ENCODE results near the gene PRDM8.

The PRDM8 gene

DNA sequence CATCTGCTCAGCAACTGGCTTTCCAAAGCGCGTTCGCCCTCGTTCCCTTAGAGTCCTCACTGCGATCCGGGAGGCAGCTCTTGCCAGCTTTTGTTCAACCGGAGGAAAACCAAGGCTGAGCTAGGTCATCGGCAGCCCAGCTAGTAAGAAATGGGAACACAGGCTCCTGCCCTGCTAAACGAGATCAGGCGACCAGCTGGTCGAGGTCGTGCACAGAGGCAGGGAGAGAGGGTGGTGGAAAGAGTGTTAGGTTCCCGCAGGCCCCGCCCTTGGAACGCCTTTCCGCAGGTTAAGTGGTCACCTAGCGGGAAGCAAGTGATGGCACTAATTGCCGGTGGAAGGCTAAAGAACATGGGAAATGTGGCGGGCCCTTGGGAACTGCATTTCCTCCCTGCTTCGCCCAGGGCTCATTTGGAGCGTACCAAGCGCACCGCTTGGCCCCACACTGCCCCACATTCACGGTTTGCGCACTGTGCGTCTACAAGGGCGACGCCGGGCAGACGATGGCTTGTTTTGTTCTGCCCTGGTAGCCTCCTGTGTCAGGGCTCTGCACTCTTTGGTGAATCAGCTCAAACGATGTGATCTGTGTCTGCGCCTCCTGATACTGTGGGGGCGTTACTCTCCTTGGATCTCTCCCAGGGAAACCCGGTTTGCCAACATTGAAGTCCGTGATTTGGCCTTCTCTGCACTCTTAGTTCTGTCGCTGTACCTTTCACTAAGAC is 7.2 kb upstream of the PRDM8 start:
- no peaks in the 10 kb centered on the region for H3K4me1 ChIP-seq (ENCODE audit: control insufficient read depth in 1 of 2, insufficient read depth in 2 of 2, low read length in 2 of 2)
- no peaks in the 10 kb centered on the region for H3K79me2 ChIP-seq (ENCODE audit: control insufficient read depth, insufficient read depth, low read length, poor library complexity)
- peaks cover 5% of the 10 kb centered on the region for H3K9me3 ChIP-seq (ENCODE audit: insufficient read depth, low read depth, low read length)
- H3K79me1 ChIP-seq (ENCODE audit: low read length) = no peaks in the 10 kb centered on the region
- no peak overlapping the region for H2BK12ac ChIP-seq (ENCODE audit: low read length)
- H4K91ac ChIP-seq (ENCODE audit: low read depth, low read length) = no peak overlapping the region
- DNase-seq = no peak
- no peak overlapping the region for H3K27ac ChIP-seq (ENCODE audit: low read depth, low read length)
- no peak overlapping the region for H2BK120ac ChIP-seq (ENCODE audit: insufficient read depth, low read length, poor library complexity)
- no peak overlapping the region for H2AFZ ChIP-seq (ENCODE audit: insufficient read depth, low read length, poor library complexity)
- H3K4me3 ChIP-seq (ENCODE audit: low read depth, low read length) = no peak overlapping the region
- no peak overlapping the region for H3K23ac ChIP-seq (ENCODE audit: low read length)
- no peak overlapping the region for H3K4me2 ChIP-seq (ENCODE audit: low read length)
- no peaks in the 10 kb centered on the region for H3K36me3 ChIP-seq (ENCODE audit: control insufficient read depth in 1 of 2, insufficient read depth in 2 of 2, low read length in 2 of 2)
- WGBS (ENCODE audit: extremely low coverage, insufficient coverage, insufficient read length) = no CpG with 5 or more reads among the region's 36 CpGs
- H3K14ac ChIP-seq (ENCODE audit: low read length) = no peak overlapping the region
- H3K18ac ChIP-seq (ENCODE audit: low read length) = no peak overlapping the region
- peaks cover 69% of the 10 kb centered on the region for H3K27me3 ChIP-seq (ENCODE audit: insufficient read depth, low read length)
- no peak overlapping the region for H3K9ac ChIP-seq (ENCODE audit: low read length)
- H4K8ac ChIP-seq (ENCODE audit: low read depth, low read length) = no peak overlapping the region
- H3K4ac ChIP-seq (ENCODE audit: low read depth, low read length) = no peak overlapping the region
- no peak overlapping the region for H2AK5ac ChIP-seq (ENCODE audit: low read length)
- H4K12ac ChIP-seq (ENCODE audit: low read depth, low read length) = no peak overlapping the region
- H2BK5ac ChIP-seq (ENCODE audit: low read depth, low read length, poor library complexity) = no peak overlapping the region

DNA sequence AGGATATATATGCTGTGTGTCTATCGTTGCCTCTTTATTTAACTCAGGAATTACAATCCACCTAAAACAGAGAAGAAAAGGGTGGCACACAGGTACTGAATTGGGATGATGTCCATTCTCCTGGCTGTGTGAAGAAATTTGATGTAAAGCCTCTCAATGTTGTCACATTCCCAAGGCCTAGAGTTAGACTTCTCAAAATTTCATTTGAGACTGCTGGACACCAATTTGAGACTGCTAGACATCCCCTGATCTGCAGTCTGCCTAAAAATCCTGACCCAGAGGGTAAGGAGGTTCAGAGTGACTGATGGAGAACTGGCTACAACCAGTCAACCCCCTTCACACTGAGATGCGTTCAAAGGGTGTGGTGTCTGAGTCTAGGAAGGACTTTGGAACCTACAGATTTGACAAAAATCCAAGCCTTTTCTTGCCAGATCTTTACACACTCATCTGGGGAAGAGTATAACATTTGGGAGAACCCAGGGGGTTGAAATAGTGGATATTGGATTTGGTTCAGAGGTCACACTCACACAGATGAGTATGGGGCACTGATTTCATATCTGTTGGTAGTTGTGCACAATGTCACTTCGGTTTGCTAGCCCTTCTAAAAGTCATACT is 4.9 kb upstream of the PRDM8 start:
- H3K23ac ChIP-seq (ENCODE audit: low read length) = no peak overlapping the region
- no peak overlapping the region for H4K8ac ChIP-seq (ENCODE audit: low read depth, low read length)
- H3K4me2 ChIP-seq (ENCODE audit: low read length) = no peak overlapping the region
- no peak overlapping the region for H3K27ac ChIP-seq (ENCODE audit: low read depth, low read length)
- H2BK12ac ChIP-seq (ENCODE audit: low read length) = no peak overlapping the region
- no peak overlapping the region for H4K91ac ChIP-seq (ENCODE audit: low read depth, low read length)
- H2BK120ac ChIP-seq (ENCODE audit: insufficient read depth, low read length, poor library complexity) = no peak overlapping the region
- H4K12ac ChIP-seq (ENCODE audit: low read depth, low read length) = no peak overlapping the region
- H3K4ac ChIP-seq (ENCODE audit: low read depth, low read length) = no peak overlapping the region
- no peaks in the 10 kb centered on the region for H3K4me1 ChIP-seq (ENCODE audit: control insufficient read depth in 1 of 2, insufficient read depth in 2 of 2, low read length in 2 of 2)
- peaks cover 5% of the 10 kb centered on the region for H3K9me3 ChIP-seq (ENCODE audit: insufficient read depth, low read depth, low read length)
- no peak for DNase-seq
- no peaks in the 10 kb centered on the region for H3K79me2 ChIP-seq (ENCODE audit: control insufficient read depth, insufficient read depth, low read length, poor library complexity)
- peaks cover 70% of the 10 kb centered on the region for H3K27me3 ChIP-seq (ENCODE audit: insufficient read depth, low read length)
- no peak overlapping the region for H2AFZ ChIP-seq (ENCODE audit: insufficient read depth, low read length, poor library complexity)
- H3K9ac ChIP-seq (ENCODE audit: low read length) = no peak overlapping the region
- H2BK5ac ChIP-seq (ENCODE audit: low read depth, low read length, poor library complexity) = no peak overlapping the region
- H3K36me3 ChIP-seq (ENCODE audit: control insufficient read depth in 1 of 2, insufficient read depth in 2 of 2, low read length in 2 of 2) = no peaks in the 10 kb centered on the region
- H3K79me1 ChIP-seq (ENCODE audit: low read length) = no peaks in the 10 kb centered on the region
- H3K18ac ChIP-seq (ENCODE audit: low read length) = no peak overlapping the region
- no peak overlapping the region for H3K4me3 ChIP-seq (ENCODE audit: low read depth, low read length)
- WGBS (ENCODE audit: extremely low coverage, insufficient coverage, insufficient read length) = no CpG with 5 or more reads among the region's 3 CpGs
- H2AK5ac ChIP-seq (ENCODE audit: low read length) = no peak overlapping the region
- no peak overlapping the region for H3K14ac ChIP-seq (ENCODE audit: low read length)

DNA sequence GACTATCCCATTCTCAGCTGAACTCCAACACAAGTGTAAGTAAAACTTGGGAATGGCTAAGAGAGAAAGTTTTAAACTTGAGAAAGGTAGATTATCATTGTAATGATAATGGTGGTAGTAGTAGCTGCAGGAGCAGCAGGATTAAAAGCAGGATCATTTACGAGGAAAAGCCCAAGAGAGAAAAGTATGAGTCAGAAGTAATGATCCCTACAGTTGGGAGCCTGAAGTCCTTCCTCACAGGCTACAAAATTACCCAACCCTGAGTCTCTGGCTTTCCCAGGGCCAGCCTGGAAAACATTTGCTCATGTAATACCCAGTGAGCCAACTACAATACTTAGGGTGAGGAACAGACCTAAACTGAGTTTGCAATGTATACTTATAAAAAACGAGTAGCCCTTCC is 4.4 kb upstream of the PRDM8 start:
- no peak overlapping the region for H2BK5ac ChIP-seq (ENCODE audit: low read depth, low read length, poor library complexity)
- H3K9ac ChIP-seq (ENCODE audit: low read length) = no peak overlapping the region
- no peak overlapping the region for H3K4me3 ChIP-seq (ENCODE audit: low read depth, low read length)
- peaks cover 5% of the 10 kb centered on the region for H3K9me3 ChIP-seq (ENCODE audit: insufficient read depth, low read depth, low read length)
- no peak for DNase-seq
- no peak overlapping the region for H4K8ac ChIP-seq (ENCODE audit: low read depth, low read length)
- no CpG with 5 or more reads among the region's 2 CpGs for WGBS (ENCODE audit: extremely low coverage, insufficient coverage, insufficient read length)
- H3K27me3 ChIP-seq (ENCODE audit: insufficient read depth, low read length) = peaks cover 70% of the 10 kb centered on the region
- H2BK12ac ChIP-seq (ENCODE audit: low read length) = no peak overlapping the region
- no peak overlapping the region for H3K4ac ChIP-seq (ENCODE audit: low read depth, low read length)
- H2AFZ ChIP-seq (ENCODE audit: insufficient read depth, low read length, poor library complexity) = no peak overlapping the region
- no peaks in the 10 kb centered on the region for H3K79me2 ChIP-seq (ENCODE audit: control insufficient read depth, insufficient read depth, low read length, poor library complexity)
- H2BK120ac ChIP-seq (ENCODE audit: insufficient read depth, low read length, poor library complexity) = no peak overlapping the region
- no peak overlapping the region for H2AK5ac ChIP-seq (ENCODE audit: low read length)
- H3K79me1 ChIP-seq (ENCODE audit: low read length) = no peaks in the 10 kb centered on the region
- H4K12ac ChIP-seq (ENCODE audit: low read depth, low read length) = no peak overlapping the region
- peaks cover 2% of the 10 kb centered on the region in 2 experiments for H3K4me1 ChIP-seq (ENCODE audit: control insufficient read depth in 1 of 2, insufficient read depth in 2 of 2, low read length in 2 of 2)
- no peak overlapping the region for H4K91ac ChIP-seq (ENCODE audit: low read depth, low read length)
- H3K4me2 ChIP-seq (ENCODE audit: low read length) = no peak overlapping the region
- no peak overlapping the region for H3K18ac ChIP-seq (ENCODE audit: low read length)
- H3K23ac ChIP-seq (ENCODE audit: low read length) = no peak overlapping the region
- H3K14ac ChIP-seq (ENCODE audit: low read length) = no peak overlapping the region
- H3K27ac ChIP-seq (ENCODE audit: low read depth, low read length) = no peak overlapping the region
- no peaks in the 10 kb centered on the region for H3K36me3 ChIP-seq (ENCODE audit: control insufficient read depth in 1 of 2, insufficient read depth in 2 of 2, low read length in 2 of 2)

DNA sequence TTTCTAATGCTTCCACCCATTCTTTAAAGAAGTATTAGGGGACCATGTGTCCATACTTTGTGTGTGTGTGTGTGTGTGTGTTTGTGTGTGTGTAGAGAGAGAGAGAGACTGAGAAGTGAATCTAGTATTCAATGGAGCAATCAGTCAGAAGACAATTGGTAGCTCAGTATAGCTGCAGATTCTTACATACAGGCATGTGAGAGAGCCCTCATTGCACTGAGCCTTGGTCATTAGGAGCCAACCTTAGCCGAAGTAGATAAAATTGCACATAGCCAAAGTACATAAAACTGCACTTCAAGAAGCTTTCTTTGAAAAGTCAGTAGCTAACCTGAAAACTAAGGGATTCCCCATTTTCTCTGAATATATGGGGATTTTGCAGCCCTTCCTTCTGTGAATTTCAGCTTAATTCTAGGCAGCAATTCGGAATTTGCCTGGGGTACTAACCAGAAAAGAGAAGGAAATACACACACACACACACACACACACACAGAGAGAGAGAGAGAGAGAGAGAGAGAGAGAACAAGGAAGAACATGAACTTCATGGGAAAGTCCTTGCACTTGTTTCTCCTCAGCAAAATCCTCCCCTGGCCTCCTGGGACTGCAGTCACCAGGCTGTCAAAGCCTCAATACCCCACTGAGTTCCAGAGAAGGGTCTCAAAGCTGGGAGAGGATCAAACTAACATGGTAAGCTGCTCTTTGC is 1.7 kb upstream of the PRDM8 start:
- Histone ChIP-seq H4K91ac (ENCODE audit: low read depth, low read length) (no peak overlapping the region), H4K8ac (ENCODE audit: low read depth, low read length) (no peak overlapping the region), H3K79me2 (ENCODE audit: control insufficient read depth, insufficient read depth, low read length, poor library complexity) (no peaks in the 10 kb centered on the region), H2AK5ac (ENCODE audit: low read length) (no peak overlapping the region), H4K12ac (ENCODE audit: low read depth, low read length) (no peak overlapping the region), H3K14ac (ENCODE audit: low read length) (no peak overlapping the region), H3K27ac (ENCODE audit: low read depth, low read length) (no peak overlapping the region), H2BK120ac (ENCODE audit: insufficient read depth, low read length, poor library complexity) (no peak overlapping the region), H3K18ac (ENCODE audit: low read length) (no peak overlapping the region), H3K36me3 (ENCODE audit: control insufficient read depth in 1 of 2, insufficient read depth in 2 of 2, low read length in 2 of 2) (no peaks in the 10 kb centered on the region), H2BK5ac (ENCODE audit: low read depth, low read length, poor library complexity) (no peak overlapping the region), H3K27me3 (ENCODE audit: insufficient read depth, low read length) (peaks cover 58% of the 10 kb centered on the region), H2BK12ac (ENCODE audit: low read length) (no peak overlapping the region), H3K4ac (ENCODE audit: low read depth, low read length) (no peak overlapping the region), H3K4me3 (ENCODE audit: low read depth, low read length) (no peak overlapping the region), H3K9ac (ENCODE audit: low read length) (no peak overlapping the region), H2AFZ (ENCODE audit: insufficient read depth, low read length, poor library complexity) (no peak overlapping the region), H3K23ac (ENCODE audit: low read length) (no peak overlapping the region), H3K4me1 (ENCODE audit: control insufficient read depth in 1 of 2, insufficient read depth in 2 of 2, low read length in 2 of 2) (peaks cover 4 to 5% of the 10 kb centered on the region in 2 experiments), H3K4me2 (ENCODE audit: low read length) (no peak overlapping the region), H3K79me1 (ENCODE audit: low read length) (no peaks in the 10 kb centered on the region), H3K9me3 (ENCODE audit: insufficient read depth, low read depth, low read length) (peaks cover 2% of the 10 kb centered on the region)
- DNase-seq = no peak
- WGBS (ENCODE audit: extremely low coverage, insufficient coverage, insufficient read length) = no CpG with 5 or more reads among the region's 2 CpGs
